DLD1 (cell line): ENCODE results near the gene DCLRE1A.

Source experiments
- in situ Hi-C: cut with HindIII; loops from 2 replicates; pipeline ENCODE4 v1.10.0; 2017; ENCODE audit warnings: low sequenced_read_pairs

DCLRE1A gene

DNA sequence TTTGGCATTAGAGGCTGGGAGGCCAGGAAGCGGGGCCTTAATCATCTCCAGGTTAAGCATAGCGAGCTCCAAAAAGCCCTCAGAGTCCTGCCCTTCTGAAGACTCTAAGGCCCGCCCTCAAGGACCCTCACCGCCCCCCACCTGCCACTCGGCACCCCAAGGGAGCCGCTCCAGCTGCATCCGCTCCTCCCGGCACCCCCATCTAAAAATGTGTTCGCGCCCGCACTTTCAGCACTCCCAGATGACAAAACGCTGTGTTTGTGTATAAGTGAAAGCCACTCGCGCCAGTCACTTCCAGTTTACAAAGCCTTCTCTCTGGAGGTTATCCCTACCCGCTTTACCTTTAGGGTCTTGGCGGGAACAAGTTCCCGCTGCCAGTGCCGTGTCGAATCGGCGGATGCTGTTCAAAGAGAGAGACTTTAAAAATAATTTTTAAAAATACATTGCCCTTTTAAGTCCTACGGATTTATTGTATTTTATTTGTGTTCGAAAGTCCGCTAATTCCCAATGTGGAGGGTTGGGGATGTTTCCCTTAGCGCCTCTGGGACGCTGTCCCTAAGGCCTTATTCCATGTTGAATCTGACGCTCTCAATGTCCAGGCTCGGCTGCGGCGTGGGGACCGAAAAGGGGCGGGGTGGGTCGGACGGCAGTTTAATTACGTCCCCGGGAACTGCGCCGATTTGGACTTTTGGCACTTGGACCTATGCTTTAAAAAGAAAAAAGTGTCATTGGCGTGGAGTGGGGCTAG is at the start of gene DCLRE1A, which contains the start of gene NHLRC2:
Gene DCLRE1A (minus strand): TSS at position 70 of the 748 bp plus-strand sequence. CDS start 900 bp downstream, outside the sequence.
Gene NHLRC2 (plus strand): TSS at position 649 of the 748 bp plus-strand sequence. CDS start 212 bp downstream, outside the sequence.
- in situ Hi-C loops, result no loop called here

- in situ Hi-C loops, result no loop called here
Observed at GRCh38 chr10:113899952-113900598, 46.2 kb upstream of the DCLRE1A start.

DNA sequence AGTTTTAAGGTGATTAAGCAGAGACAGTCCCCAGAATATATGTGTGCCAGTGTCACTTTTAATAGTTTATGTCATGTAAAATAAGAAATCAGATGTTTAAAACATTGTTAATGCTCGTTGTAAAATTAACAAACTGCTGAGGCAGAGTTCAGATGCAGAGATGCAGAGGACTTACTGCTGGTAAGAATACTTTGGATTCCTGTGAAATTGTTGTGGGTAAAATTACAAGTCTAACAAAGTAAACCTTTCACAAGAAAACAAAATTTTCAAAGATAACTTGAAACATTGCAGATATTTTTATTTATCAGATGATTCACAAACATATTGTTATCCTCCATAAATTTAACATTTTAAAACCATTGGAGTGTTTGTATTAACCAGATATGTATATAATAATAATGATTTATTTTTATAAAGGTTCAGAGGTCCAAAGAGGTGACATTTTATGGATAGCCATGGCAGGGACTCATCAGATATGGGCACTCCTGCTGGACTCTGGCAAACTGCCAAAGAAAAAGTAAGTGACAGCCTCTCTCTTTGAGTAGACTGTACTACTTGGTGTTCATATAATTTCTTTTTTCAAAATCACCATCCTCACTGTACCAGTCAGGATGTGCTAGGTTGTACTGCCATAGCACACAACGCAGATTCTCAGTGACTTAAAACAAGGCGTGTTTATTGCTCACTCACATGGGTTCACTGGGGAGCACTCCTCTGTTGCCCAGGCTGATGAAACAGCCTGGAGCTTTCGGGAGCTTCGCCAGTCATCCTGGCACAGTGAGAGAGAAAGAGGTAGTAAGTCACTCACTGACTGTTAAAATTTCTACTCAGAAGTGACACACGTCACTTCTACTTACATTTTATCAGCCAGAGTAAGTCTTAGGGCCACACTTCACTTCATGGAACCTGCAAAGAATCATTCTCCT is 44.1 kb upstream of the DCLRE1A start:
- in situ Hi-C loops, result no loop called here

DNA sequence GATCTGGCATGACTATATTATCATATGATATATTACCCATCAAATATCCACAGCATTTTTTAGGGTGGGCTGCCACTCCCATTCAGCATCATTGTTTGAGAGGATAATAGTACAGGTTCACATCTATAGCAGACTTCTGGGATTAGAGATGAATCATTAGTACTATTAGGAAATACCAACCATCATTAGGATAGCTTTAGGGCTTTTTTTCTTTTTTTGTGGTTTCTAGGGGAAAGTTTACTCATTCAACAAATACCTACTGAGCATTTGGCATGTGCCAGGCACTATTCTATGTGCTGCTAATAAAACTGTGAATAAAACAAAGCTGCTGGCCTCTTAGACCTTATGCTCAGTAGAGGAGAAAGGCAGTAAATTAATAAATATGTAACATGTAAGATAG is 41.1 kb upstream of the DCLRE1A start:
- in situ Hi-C loops, result no loop called here

- in situ Hi-C loops, result no loop called here
Observed at GRCh38 chr10:113894581-113894980, 40.7 kb upstream of the DCLRE1A start.

DNA sequence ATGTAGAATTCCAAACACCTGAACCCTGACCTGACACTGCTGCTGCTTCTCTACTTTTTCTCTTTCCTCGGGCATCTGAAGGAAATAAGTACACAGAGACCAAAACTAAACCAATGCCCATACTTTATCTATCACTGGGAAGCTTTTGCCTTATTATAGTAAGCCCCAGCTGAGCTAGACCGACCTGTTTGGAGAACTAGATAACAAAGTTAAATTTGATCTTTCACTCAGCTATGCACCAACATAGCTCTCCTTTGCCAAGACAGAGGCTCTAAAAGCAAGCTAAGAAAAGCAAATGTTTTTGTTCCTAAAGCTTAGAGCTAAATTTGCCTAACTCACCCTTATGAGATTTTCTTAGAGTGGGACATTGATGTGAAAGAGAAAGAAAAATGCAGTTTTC is 39.7 kb upstream of the DCLRE1A start:
- in situ Hi-C loops, result no loop called here

GRCh38 chr10:113891476-113891875 is 37.6 kb upstream of the DCLRE1A start:
- in situ Hi-C loops, result no loop called here

DNA sequence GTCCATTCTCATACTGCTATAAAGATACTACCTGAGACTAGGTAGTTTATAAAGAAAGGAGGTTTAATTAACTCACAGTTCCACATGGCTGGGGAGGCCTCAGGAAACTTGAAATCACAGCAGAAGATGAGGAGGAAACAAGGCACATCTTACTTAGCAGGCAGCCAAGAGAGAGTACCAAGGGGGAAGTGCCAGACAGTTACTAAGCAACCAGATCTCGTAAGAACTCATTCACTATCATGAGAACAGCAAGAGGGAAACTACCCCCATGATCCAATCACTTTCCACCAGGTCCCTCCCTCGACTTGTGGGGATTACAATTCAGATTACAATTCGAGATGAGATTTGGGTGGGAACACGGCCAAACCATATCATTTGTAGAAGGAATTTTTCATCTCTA is 36.9 kb upstream of the DCLRE1A start:
- in situ Hi-C loops, result no loop called here

DNA sequence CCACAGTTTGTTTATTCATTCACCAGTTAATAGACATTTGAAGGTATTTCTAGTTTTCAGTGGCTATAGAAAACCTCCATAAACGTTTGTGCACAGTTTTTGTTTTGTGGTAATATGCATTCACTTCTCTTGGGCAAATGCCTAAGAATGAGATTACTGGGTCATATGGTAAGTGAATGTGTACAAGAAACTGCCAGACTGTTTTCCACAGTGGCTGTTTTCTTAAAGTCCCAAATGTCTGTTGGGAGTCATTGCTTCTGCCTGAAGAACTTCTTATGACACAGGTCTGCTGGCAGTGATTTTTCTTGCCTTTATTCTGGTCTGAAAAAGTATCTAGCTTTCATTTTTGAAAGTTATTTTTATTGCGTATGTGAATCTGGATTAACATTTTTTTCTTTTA is 36.0 kb upstream of the DCLRE1A start:
- in situ Hi-C loops, result no loop called here

- in situ Hi-C loops, result no loop called here
Observed at GRCh38 chr10:113882240-113882639, 28.4 kb upstream of the DCLRE1A start.

- in situ Hi-C loops, result no loop called here
Observed at GRCh38 chr10:113880236-113880635, 26.4 kb upstream of the DCLRE1A start.

- in situ Hi-C loops, result no loop called here
Observed at GRCh38 chr10:113879691-113880090, 25.8 kb upstream of the DCLRE1A start.

GRCh38 chr10:113876461-113876860 is 22.6 kb upstream of the DCLRE1A start:
- in situ Hi-C loops, result no loop called here

GRCh38 chr10:113875212-113875611 is 21.3 kb upstream of the DCLRE1A start:
- in situ Hi-C loops, result no loop called here

- in situ Hi-C loops, result no loop called here
Observed at GRCh38 chr10:113872139-113873030, 18.5 kb upstream of the DCLRE1A start.

DNA sequence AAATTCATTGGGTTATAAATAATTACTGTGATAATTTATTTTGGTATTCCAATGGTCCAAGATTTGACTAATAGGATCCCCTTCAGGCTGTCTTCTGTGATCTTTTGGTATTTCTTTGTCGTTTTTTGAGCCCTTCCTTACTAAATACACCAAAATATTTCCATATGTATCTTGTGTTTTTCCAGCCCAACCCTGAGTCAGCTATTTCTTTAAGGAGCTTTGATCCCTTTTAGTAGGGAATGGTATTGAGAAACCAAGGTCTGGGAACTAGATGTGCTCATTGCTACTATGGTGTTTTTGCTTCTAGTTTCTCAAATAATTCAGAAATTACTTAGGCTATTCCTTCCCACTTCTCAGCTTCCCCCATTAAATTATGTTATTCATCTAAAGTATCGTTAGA is 15.9 kb upstream of the DCLRE1A start:
- in situ Hi-C loops, result no loop called here

- in situ Hi-C loops, result no loop called here
Observed at GRCh38 chr10:113867904-113868303, 14.0 kb upstream of the DCLRE1A start.

DNA sequence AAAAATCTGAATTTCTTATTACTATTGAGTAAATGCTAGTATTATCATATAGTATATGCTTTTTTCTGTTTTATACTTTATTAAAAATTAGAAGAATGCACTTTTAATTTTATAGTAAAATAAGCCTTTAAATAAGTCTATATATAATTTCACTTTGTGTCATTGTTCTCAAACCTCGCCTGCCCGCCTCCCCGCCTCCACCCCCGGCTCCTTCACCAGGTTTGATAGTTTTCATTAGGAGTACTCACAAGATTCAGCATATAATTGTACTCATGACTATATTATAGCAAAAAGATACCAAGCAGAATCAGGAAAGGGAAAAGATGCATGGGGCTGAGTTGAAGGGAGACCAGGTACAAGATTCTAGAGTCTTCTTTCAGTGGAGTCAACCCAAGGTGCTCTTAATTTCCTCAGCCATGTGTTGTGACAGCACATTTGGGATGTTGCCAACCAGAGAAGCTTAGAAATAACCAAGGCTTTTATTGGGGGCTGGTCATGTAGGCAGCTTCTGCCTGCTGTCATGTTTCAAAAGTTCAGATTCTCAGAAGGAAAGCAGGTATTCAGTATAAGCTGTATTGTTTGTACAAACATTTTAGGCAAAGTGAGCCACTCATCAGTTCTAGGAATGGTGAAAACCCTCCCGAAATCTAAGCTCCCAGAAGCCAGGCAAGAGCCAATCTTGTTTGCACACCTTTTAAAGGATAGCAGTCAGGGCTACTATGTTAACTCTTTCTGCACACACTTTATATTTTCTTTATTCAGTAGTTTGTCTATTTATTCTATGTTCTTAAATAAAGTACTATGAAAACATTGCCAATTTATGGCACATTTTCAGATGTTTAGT is 12.9 kb upstream of the DCLRE1A start:
- in situ Hi-C loops, result no loop called here

GRCh38 chr10:113865901-113866300 is 12.0 kb upstream of the DCLRE1A start:
- in situ Hi-C loops, result no loop called here
